ENCODE results near the gene RELB.

The RELB gene

GRCh38 chr19:45032421-45032820, 31.2 kb downstream of the RELB start:
- no peak for TF ChIP-seq CTCF (IDR thresholded peaks at IDR 0.05; ENCODE audit: poor library complexity, severe bottlenecking)
- no peak for DNase-seq (ENCODE audit: low spot score)

GRCh38 chr19:45035755-45036154, 34.5 kb downstream of the RELB start:
- no peak for TF ChIP-seq CTCF (IDR thresholded peaks at IDR 0.05; ENCODE audit: poor library complexity, severe bottlenecking)
- Histone ChIP-seq H3K4me1 (ENCODE audit: insufficient read depth, poor library complexity, severe bottlenecking) (no peaks in the 10 kb centered on the region), H3K27me3 (ENCODE audit: insufficient read depth, poor library complexity, severe bottlenecking) (no peaks in the 10 kb centered on the region), H3K9me3 (ENCODE audit: severe bottlenecking) (no peaks in the 10 kb centered on the region), H3K36me3 (ENCODE audit: low read depth) (peaks cover 12% of the 10 kb centered on the region), H3K4me3 (ENCODE audit: severe bottlenecking) (no peak overlapping the region), H3K27ac (ENCODE audit: poor library complexity, severe bottlenecking) (no peak overlapping the region)
- ATAC-seq (ENCODE audit: low read depth) (no peak), DNase-seq (ENCODE audit: low spot score) (no peak)

More at GRCh38 chr19:45032421-45032820, 31.2 kb downstream of the RELB start:
- Histone ChIP-seq H3K27me3 (ENCODE audit: insufficient read depth, poor library complexity, severe bottlenecking) (no peaks in the 10 kb centered on the region), H3K36me3 (ENCODE audit: low read depth) (peaks cover 4% of the 10 kb centered on the region), H3K4me1 (ENCODE audit: insufficient read depth, poor library complexity, severe bottlenecking) (no peaks in the 10 kb centered on the region), H3K27ac (ENCODE audit: poor library complexity, severe bottlenecking) (no peak overlapping the region), H3K9me3 (ENCODE audit: severe bottlenecking) (no peaks in the 10 kb centered on the region), H3K4me3 (ENCODE audit: severe bottlenecking) (no peak overlapping the region)
- ATAC-seq (ENCODE audit: low read depth), result no peak

- no peaks in the 10 kb centered on the region for H3K9me3 ChIP-seq (ENCODE audit: severe bottlenecking)
- H3K27ac ChIP-seq (ENCODE audit: poor library complexity, severe bottlenecking), result no peak overlapping the region
- H3K36me3 ChIP-seq (ENCODE audit: low read depth), result peaks cover 30% of the 10 kb centered on the region
- no peak overlapping the region for H3K4me3 ChIP-seq (ENCODE audit: severe bottlenecking)
- H3K27me3 ChIP-seq (ENCODE audit: insufficient read depth, poor library complexity, severe bottlenecking), result no peaks in the 10 kb centered on the region
- no peak for ATAC-seq (ENCODE audit: low read depth)
- no peaks in the 10 kb centered on the region for H3K4me1 ChIP-seq (ENCODE audit: insufficient read depth, poor library complexity, severe bottlenecking)
- no peak for DNase-seq (ENCODE audit: low spot score)
- no peak for TF ChIP-seq CTCF (IDR thresholded peaks at IDR 0.05; ENCODE audit: poor library complexity, severe bottlenecking)
Measured at GRCh38 chr19:45037393-45038169, 36.3 kb downstream of the RELB start.

GRCh38 chr19:45038931-45039893, 37.9 kb downstream of the RELB start, which contains the start of gene CLASRP:
Gene CLASRP (plus strand): TSS chr19:45039045. CDS start chr19:45040213, 1,168 bp downstream.
- Histone ChIP-seq H3K36me3 (ENCODE audit: low read depth) (peaks cover 45% of the 10 kb centered on the region), H3K27ac (ENCODE audit: poor library complexity, severe bottlenecking) (peak within 1 kb of the TSS; percentile 71), H3K4me1 (ENCODE audit: insufficient read depth, poor library complexity, severe bottlenecking) (no peaks in the 10 kb centered on the region), H3K9me3 (ENCODE audit: severe bottlenecking) (no peaks in the 10 kb centered on the region), H3K4me3 (ENCODE audit: severe bottlenecking) (peak within 1 kb of the TSS; percentile 95), H3K27me3 (ENCODE audit: insufficient read depth, poor library complexity, severe bottlenecking) (no peaks in the 10 kb centered on the region)
- TF ChIP-seq CTCF (IDR thresholded peaks at IDR 0.05; ENCODE audit: poor library complexity, severe bottlenecking), result no peak
- DNase-seq (ENCODE audit: low spot score), result peak; percentile 86
- ATAC-seq (ENCODE audit: low read depth), result peak; percentile 98

Data from RWPE2 (cell line).